Upper lobe of left lung (tissue), 6 donors: ENCODE results near the gene GPC5. TPM values are rescaled to one million over a fixed set of nuclear protein-coding genes. Genes with fewer than 3 reads are reported as not detected.
A peak's percentile ranks its signal among the peaks of the same experiment; 100 is the strongest.

Experiments
- ATAC-seq, 2 donors: fragments of 200-7000 bp; cut with Tn5 transposase; one replicate each; pipeline ENCODE4 v1.9.1; 2022; ENCODE audit warnings: mild to moderate bottlenecking in 2 of 2, moderate library complexity in 2 of 2; ENCODE audit not compliant: low FRiP score in 2 of 2
- DNase-seq, 2 donors: peaks; one replicate each; pipeline ENCODE4 v3.0.0-alpha.2; 2019 to 2020
- H3K27ac ChIP-seq, 4 donors: fragments of 200-600 bp; sonication (generic); one replicate each; pipeline ENCODE4 v1.5.1; 2016 to 2019
- H3K27me3 ChIP-seq, 4 donors: fragments of 200-600 bp; sonication (generic); one replicate each; pipeline ENCODE4 v1.5.1; 2017 to 2019
- H3K36me3 ChIP-seq, 4 donors: fragments of 200-600 bp; sonication (generic); one replicate each; pipeline ENCODE4 v1.5.1; 2016 to 2019
- H3K4me1 ChIP-seq, 4 donors: fragments of 200-600 bp; sonication (generic); one replicate each; pipeline ENCODE4 v1.5.1; 2018 to 2019
- H3K4me3 ChIP-seq, 4 donors: fragments of 200-600 bp; sonication (generic); one replicate each; pipeline ENCODE4 v1.5.1; 2017 to 2019; ENCODE audit warnings: mild to moderate bottlenecking in 2 of 4, moderate library complexity in 1 of 4
- H3K9me3 ChIP-seq, 4 donors: fragments of 200-600 bp; sonication (generic); one replicate each; pipeline ENCODE4 v1.5.1; 2018 to 2019
- EP300 ChIP-seq, 4 donors: sonication (generic); formaldehyde crosslinking; IDR thresholded peaks; one replicate each; pipeline ENCODE4 v1.5.1; 2017; ENCODE audit warnings: antibody characterized with exemption in 4 of 4, control low read depth in 2 of 4
- POLR2A ChIP-seq, 4 donors: fragments of 450-650 bp; IDR thresholded peaks; one replicate each; pipeline ENCODE4 v1.5.1; 2016 to 2017; ENCODE audit warnings: antibody characterized with exemption in 4 of 4, mild to moderate bottlenecking in 2 of 4
- POLR2AphosphoS5 ChIP-seq, 2 donors: sonication (generic); formaldehyde crosslinking; IDR thresholded peaks; one replicate each; pipeline ENCODE4 v1.5.1; 2017; ENCODE audit warnings: antibody characterized with exemption in 2 of 2
- WGBS, 2 donors: methylation state at CpG; one replicate each; pipeline ENCODE4 v1.1.5; 2017 to 2018; 5-methylcytosine and 5-hydroxymethylcytosine counted together
- total RNA-seq, 6 donors: library from RNA; depleted of rRNA in 4 of 6; stranded (reverse); fragments of >200 nt in 4 of 6; gene quantifications; one replicate each; pipeline versions ENCODE4 v1.1.0 to v1.2.1, GENCODE V29; 2016 to 2021
- TF ChIP-seq, protein P1 (sequence below), 6 experiments: fragments of 450-650 bp in 4 of 6; fragments of 200-600 bp in 2 of 6; sonication (generic) in 2 of 6; IDR thresholded peaks; one replicate each; pipeline ENCODE4 v1.5.1; 2016 to 2019; ENCODE audit warnings: antibody characterized with exemption in 6 of 6
- donor health status: DM: no; HTN: no; CAD: no; lungs with moderate emphysema.
- donor health status: DM: no; HTN: yes; CAD: no; lungs with severe emphysema.

GPC5 gene
- 10 to 100 TPM in 4 of 6 donors, 1 to 10 TPM in 2; 7.6 to 51.4 (median 12.8) TPM for total RNA-seq

DNA sequence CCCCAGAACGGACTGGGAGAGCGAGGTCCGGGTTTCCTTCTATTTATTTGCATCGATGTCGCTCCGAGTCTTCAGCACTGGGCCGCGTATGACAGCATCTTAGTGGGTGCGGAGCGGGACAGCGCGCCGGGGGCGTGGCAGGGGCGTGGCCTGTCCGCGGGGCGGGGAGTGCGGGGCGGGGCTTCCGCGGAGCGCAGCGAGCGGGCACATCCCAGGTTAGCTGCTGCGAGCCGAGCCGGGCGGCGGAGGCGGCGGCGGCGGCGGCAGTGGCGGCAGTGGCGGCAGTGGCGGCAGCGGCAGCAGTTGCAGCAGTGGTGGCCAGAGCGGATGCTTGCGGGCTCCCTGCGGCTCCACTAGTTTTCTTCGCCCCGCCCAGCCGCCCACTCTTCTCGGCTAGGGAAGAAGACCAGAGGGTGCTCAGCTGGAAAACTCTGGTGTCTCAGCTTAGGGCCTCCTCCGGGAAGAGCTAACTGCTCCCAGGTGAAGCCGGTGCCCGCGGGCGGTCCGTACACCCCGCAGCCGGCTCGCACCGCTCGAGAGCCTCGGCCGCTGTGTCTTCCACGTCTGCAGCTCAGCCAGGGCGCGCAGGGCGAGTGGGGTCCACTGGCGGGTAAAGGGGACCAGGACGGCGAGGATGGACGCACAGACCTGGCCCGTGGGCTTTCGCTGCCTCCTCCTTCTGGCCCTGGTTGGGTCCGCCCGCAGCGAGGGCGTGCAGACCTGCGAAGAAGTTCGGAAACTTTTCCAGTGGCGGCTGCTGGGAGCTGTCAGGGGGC lies at the start of gene GPC5:
TSS of gene GPC5 (plus strand) at position 209 of the 776 bp plus-strand sequence.
- Histone ChIP-seq H3K9me3 (no peaks in the 10 kb centered on the region), H3K27ac (peak within 1 kb of the TSS in 1 of 4 donors; percentile 45), H3K36me3 (no peaks in the 10 kb centered on the region), H3K27me3 (peaks cover 0 to 12% (median 5%) of the 10 kb centered on the region in 4 donors), H3K4me3 (peak within 1 kb of the TSS; percentile 38 to 58 (median 51)), H3K4me1 (peaks cover 12 to 17% (median 16%) of the 10 kb centered on the region in 4 donors)
- TF ChIP-seq POLR2AphosphoS5 (IDR thresholded peaks at IDR 0.05): no peak
- TF ChIP-seq POLR2A (IDR thresholded peaks at IDR 0.05): peak in 1 of 4 donors; percentile 49
- WGBS, 2 donors: 0 to 4% methylated on average over 32 to 65 of the region's 76 CpGs
- ATAC-seq (peak; percentile 95 to 97), DNase-seq (peak; percentile 84 to 97)

DNA sequence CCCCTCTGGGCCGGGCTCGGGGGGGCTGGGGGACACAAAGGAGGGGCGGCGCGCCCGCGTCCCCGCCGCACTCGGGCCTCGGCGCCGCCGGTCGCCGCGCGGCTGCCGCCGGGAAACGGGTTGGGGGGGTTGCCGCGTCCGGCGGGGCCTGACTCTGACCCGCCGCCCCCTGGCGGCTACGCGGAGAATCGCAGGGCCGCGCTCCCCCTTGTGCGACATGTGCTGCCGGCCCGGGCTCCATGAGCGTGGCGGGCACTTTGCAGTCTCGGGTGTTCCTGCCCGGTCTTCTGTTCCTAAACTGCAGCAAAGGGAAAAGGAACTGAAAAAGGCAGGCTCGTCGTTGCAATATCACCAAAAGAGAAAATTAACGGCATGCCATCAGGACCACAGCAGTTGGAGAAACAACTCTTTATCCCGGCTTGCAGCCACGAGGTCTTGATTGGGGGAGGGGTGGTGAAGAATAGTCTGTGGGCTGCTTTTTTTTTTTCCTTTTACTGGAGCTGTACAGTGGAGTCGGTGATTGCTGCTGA lies 49.5 kb upstream of the GPC5 start:
- H3K4me3 ChIP-seq: peak overlapping the region; percentile 58 to 94 (median 90)
- DNase-seq: peak; percentile 94 to 98
- H3K36me3 ChIP-seq: peaks cover 0 to 32% (median 7%) of the 10 kb centered on the region in 4 donors
- H3K9me3 ChIP-seq: no peaks in the 10 kb centered on the region
- ATAC-seq: peak; percentile 92 to 95
- H3K27me3 ChIP-seq: no peaks in the 10 kb centered on the region
- H3K4me1 ChIP-seq: peaks cover 19 to 43% (median 30%) of the 10 kb centered on the region in 4 donors
- TF ChIP-seq, protein P1, sequence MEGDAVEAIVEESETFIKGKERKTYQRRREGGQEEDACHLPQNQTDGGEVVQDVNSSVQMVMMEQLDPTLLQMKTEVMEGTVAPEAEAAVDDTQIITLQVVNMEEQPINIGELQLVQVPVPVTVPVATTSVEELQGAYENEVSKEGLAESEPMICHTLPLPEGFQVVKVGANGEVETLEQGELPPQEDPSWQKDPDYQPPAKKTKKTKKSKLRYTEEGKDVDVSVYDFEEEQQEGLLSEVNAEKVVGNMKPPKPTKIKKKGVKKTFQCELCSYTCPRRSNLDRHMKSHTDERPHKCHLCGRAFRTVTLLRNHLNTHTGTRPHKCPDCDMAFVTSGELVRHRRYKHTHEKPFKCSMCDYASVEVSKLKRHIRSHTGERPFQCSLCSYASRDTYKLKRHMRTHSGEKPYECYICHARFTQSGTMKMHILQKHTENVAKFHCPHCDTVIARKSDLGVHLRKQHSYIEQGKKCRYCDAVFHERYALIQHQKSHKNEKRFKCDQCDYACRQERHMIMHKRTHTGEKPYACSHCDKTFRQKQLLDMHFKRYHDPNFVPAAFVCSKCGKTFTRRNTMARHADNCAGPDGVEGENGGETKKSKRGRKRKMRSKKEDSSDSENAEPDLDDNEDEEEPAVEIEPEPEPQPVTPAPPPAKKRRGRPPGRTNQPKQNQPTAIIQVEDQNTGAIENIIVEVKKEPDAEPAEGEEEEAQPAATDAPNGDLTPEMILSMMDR (IDR thresholded peaks at IDR 0.05): peak; percentile 99
- TF ChIP-seq EP300 (IDR thresholded peaks at IDR 0.05) (no peak), POLR2A (IDR thresholded peaks at IDR 0.05) (peak in 2 of 4 donors; percentile 23 to 53), POLR2AphosphoS5 (IDR thresholded peaks at IDR 0.05) (peak in 1 of 2 donors; percentile 8)
- WGBS, 2 donors: 0% methylated on average over 11 to 23 of the region's 46 CpGs
- peak overlapping the region; percentile 83 to 98 (median 92) for H3K27ac ChIP-seq

DNA sequence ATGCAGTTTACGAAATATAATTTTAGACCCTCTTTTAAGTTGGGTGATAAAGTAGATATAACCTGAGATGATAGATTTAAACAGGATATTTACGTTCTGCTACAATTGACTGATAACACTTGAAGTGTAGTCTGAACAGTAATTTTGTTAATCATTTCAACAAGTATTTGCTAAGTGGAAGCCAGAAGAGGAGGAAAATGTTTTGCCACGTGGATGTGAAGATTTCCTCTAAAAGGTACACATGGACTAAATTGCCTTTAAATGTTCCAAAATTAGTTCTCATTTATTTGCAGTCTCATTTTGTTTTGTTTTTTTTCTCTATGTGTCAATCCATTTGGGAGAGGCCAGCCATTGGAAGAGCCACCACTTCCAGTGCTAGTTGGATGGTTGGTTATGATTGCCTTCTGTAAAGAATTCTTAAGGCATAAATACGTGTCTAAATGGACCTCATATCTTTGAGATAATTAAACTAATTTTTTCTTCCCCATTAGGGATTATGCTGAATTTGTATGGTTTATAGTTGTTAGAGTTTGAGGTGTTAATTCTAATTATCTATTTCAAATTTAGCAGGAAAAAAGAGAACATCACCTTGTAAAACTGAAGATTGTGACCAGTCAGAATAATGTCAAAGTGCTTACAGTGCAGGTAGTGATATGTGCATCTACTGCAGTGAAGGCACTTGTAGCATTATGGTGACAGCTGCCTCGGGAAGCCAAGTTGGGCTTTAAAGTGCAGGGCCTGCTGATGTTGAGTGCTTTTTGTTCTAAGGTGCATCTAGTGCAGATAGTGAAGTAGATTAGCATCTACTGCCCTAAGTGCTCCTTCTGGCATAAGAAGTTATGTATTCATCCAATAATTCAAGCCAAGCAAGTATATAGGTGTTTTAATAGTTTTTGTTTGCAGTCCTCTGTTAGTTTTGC lies 48.2 kb upstream of the GPC5 start:
- TF ChIP-seq, protein P1 (IDR thresholded peaks at IDR 0.05): no peak
- TF ChIP-seq POLR2A (IDR thresholded peaks at IDR 0.05): no peak
- TF ChIP-seq POLR2AphosphoS5 (IDR thresholded peaks at IDR 0.05): no peak
- TF ChIP-seq EP300 (IDR thresholded peaks at IDR 0.05): no peak
- Histone ChIP-seq H3K4me3 (peak overlapping the region in 3 of 4 donors; percentile 86 to 94 (median 93)), H3K4me1 (peaks cover 21 to 43% (median 31%) of the 10 kb centered on the region in 4 donors), H3K27ac (peak overlapping the region in 1 of 4 donors; percentile 15), H3K9me3 (no peaks in the 10 kb centered on the region), H3K27me3 (no peaks in the 10 kb centered on the region), H3K36me3 (peaks cover 0 to 45% (median 8%) of the 10 kb centered on the region in 4 donors)
- WGBS, 2 donors: 52 to 53% methylated on average over 5 of the region's 5 CpGs
- ATAC-seq: no peak
- no peak for DNase-seq

DNA sequence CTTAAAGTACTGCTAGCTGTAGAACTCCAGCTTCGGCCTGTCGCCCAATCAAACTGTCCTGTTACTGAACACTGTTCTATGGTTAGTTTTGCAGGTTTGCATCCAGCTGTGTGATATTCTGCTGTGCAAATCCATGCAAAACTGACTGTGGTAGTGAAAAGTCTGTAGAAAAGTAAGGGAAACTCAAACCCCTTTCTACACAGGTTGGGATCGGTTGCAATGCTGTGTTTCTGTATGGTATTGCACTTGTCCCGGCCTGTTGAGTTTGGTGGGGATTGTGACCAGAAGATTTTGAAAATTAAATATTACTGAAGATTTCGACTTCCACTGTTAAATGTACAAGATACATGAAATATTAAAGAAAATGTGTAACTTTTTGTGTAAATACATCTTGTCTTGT lies 47.3 kb upstream of the GPC5 start:
- H3K36me3 ChIP-seq: peaks cover 0 to 52% (median 8%) of the 10 kb centered on the region in 4 donors

More for the DNA sequence above, 47.3 kb upstream of the GPC5 start:
- 86% methylated on average over 5 of the region's 5 CpGs for WGBS, 2 donors
- Histone ChIP-seq H3K4me3 (no peak overlapping the region), H3K27ac (no peak overlapping the region), H3K4me1 (peaks cover 21 to 43% (median 31%) of the 10 kb centered on the region in 4 donors), H3K27me3 (no peaks in the 10 kb centered on the region), H3K9me3 (no peaks in the 10 kb centered on the region)
- ATAC-seq (no peak), DNase-seq (no peak)
- TF ChIP-seq POLR2AphosphoS5 (IDR thresholded peaks at IDR 0.05) (no peak), EP300 (IDR thresholded peaks at IDR 0.05) (no peak), POLR2A (IDR thresholded peaks at IDR 0.05) (no peak)
- TF ChIP-seq, protein P1 (IDR thresholded peaks at IDR 0.05): no peak
